GM12873 (cell line): ENCODE measurements around the gene ITGA3.

Source experiments
- TF ChIP-seq, protein P1 (sequence below): IDR thresholded peaks from 2 replicates; pipeline ENCODE4 v1.5.1; 2012; ENCODE audit warnings: low read depth, mild to moderate bottlenecking, moderate library complexity, low read length, control low read depth; ENCODE audit not compliant: insufficient read depth; ENCODE audit errors: missing control alignments

Gene ITGA3

DNA sequence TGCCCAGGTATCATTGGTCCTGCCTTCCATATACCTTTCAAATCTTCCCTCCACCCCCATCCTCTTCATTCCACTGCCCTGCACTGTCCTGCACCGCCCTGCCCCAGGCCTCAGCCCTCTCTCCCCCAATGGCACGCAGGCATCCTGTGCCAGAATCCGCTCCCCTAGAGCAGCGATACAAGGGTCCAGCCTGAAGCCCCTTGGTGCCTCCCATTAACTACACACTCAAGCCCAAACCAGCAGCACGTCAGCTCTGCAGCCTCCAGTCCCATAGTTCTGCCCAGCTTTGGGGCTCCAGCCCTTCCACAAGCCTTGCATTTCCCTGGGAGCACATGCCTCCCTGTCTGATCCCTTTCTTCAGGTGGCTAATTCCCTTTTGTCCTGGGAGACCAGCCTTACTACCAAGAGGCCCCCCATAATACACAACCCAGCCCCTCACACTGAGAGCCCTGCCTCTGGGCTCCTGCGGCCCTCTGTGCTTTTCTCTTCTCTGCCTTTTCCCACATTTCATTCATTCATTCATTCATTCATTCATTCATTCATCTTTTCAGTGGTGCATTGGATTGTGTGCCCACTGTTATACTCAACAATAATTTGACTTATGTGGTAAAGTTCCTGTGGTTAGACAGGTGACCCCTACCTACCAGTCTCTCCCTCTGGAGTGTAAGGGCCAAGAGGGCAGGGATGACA, 34.1 kb upstream of the ITGA3 start:
- TF ChIP-seq, protein P1, sequence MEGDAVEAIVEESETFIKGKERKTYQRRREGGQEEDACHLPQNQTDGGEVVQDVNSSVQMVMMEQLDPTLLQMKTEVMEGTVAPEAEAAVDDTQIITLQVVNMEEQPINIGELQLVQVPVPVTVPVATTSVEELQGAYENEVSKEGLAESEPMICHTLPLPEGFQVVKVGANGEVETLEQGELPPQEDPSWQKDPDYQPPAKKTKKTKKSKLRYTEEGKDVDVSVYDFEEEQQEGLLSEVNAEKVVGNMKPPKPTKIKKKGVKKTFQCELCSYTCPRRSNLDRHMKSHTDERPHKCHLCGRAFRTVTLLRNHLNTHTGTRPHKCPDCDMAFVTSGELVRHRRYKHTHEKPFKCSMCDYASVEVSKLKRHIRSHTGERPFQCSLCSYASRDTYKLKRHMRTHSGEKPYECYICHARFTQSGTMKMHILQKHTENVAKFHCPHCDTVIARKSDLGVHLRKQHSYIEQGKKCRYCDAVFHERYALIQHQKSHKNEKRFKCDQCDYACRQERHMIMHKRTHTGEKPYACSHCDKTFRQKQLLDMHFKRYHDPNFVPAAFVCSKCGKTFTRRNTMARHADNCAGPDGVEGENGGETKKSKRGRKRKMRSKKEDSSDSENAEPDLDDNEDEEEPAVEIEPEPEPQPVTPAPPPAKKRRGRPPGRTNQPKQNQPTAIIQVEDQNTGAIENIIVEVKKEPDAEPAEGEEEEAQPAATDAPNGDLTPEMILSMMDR = no peak

DNA sequence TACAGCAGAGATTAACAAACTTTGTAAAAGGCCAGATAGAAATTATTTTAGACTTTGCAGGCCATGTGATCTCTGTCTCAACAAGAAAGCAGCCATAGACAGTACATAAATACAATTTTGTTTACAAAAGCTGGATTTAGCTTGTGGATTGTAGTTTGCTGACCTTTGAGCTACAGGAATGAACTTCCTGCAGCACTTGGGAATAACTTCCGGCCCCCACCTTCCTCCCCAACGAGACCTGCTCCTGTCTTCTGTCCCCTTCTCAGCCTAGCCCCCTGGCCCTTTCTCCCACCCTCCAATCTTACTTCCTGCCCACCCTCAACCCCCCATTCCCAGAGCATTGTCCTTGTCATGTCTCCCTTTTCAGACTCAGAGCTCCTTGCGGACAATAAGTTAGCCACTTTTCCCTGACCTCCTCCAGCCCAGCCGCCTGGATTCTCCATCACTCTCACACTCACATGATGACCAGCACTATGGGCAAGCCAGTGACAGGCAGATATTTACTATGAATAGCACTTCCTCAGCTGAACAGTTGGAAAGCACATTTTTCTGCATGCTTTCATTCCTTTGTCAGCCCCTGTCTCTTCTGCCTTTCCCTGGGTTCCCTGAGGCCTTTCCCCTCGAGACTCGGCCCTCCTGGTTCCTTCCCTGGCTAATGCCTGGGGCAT, 33.3 kb upstream of the ITGA3 start:
- TF ChIP-seq, protein P1 = no peak

DNA sequence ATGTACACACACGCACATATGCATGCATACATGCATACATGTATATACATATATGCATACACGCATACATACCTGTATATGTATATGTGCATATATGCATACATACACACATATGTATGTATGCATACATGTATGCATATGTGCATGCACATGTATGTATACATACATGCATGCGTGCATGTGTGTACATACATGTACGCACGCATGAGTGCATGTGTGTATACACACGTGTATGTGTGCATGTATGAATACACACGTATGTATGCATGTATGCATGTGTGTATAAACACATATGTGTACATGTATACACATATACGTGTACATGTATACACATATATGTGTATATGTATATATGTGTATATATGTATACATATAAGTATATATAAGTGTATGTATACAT, 32.4 kb upstream of the ITGA3 start:
- TF ChIP-seq, protein P1 = no peak

DNA sequence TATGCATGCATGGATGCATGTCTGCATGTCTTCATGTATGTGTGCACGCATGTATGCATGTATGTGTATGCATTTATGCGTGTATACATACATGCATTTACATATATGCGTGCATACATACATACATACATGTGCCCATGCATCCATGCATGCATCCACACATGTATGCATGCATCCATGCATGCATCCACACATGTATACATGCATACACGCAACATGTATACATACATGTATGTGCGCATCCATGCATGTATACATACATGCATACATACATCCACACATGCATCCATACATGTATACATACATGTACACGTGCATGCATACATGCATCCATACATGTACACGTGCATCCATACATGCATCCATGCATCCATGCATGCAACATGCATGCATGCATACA, 31.1 kb upstream of the ITGA3 start:
- TF ChIP-seq, protein P1 = no peak

DNA sequence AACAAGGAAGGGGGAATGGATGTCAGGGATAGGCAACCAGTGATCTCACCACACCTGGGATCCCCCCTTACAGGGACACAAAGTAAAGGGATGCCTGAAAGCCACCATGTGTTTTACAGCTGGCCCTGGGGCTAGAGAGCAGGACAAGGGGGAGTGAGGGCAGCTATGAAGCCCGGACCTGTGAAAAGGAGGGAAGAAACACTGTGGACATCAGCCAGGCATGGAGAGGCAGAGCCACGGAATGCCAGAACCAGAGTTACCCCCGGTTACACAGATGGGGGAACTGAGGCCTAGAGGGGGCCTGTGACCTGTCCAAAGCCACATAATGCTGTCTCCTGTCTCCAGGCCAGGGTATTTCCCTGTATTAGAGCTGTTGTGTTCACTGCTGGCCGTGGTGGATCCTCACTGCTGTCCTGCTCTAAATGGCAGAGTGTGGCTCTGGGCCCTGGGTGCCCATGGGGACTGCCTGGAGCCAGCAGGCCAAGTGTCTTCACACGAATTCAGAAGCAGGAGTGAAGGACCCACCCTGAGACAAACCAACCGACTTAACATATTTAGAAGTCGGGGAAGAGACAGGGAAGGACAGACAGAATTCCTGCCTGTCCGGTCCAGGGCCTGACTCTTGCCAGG, 29.7 kb upstream of the ITGA3 start:
- TF ChIP-seq, protein P1 = no peak

DNA sequence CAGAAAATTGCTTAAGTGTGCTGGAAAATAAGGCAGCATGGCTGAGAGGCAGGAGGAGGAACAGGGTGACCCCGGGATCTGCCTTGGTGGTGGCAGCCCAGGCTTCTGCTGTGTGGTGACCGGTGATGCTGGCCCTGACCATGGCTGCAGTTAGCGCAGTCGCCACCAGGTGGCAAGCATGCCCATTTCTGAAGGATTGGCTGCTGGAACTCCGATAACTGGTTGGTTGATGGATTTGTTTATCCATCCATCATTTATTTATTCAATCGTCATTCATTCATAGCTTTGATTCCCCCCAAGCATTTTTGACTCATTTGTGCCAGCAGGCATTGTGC, 29.1 kb upstream of the ITGA3 start:
- TF ChIP-seq, protein P1 = peak; percentile 98

DNA sequence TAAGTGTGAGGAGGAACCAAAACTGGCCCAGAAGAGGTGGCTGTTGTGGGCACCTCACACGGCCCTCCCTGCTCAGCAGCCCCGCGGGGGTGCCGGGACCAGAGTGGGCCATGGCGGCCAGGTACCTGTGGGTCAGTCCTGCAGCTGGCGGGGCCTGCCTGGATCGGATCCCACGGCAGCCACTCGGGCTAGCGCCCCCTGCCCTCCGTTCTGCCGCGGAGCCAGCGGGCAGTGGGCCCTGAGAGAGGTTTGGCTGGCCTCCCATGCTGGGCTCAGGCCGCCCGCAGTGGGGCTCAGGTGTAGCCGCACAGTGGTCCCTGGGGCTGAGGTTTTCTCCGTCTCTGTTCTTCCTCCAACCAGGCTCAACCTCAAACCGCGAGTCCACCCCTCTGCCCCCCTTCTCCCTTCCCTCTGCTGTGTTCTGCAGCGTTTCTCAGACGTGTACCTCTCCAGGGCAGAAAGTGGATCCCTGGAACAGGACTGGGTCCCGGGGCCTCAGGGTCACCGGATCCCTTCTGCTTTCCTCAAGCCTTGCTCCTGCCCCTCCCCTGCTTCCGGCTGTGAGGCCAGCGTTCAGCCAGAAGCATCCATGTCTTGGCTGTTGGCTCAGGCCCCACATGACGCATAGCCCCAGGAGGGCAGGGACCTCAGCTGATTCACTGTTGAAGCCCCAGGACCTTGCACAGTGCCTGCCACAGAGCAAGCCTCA, 28.6 kb upstream of the ITGA3 start:
- TF ChIP-seq, protein P1 = no peak
